ENCODE measurements around the gene IRF5.

The IRF5 gene

GRCh38 chr7:128921866-128922440, 15.8 kb upstream of the IRF5 start:
- no peak for DNase-seq

- DNase-seq, result no peak
Observed at GRCh38 chr7:128922496-128923410, 15.0 kb upstream of the IRF5 start.

DNA sequence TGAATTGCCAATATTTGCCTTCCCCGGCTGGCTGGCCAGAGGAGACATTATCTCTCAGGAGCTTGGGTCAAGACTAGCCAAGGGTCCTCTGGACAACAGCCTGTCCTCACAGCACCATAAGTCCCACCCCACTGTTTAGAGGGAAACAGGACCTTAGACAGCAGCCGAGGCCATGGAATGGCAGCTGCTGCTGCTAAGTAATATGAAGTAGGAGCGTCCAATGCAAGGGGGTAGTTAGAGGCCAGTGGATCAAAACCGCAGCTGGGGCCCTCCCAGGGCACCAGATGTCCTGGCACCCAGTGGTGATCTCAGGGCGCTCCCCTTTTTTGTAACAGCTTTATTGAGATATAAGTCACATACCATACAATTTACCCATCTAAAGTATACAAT, 14.3 kb upstream of the IRF5 start:
- DNase-seq, result no peak

DNA sequence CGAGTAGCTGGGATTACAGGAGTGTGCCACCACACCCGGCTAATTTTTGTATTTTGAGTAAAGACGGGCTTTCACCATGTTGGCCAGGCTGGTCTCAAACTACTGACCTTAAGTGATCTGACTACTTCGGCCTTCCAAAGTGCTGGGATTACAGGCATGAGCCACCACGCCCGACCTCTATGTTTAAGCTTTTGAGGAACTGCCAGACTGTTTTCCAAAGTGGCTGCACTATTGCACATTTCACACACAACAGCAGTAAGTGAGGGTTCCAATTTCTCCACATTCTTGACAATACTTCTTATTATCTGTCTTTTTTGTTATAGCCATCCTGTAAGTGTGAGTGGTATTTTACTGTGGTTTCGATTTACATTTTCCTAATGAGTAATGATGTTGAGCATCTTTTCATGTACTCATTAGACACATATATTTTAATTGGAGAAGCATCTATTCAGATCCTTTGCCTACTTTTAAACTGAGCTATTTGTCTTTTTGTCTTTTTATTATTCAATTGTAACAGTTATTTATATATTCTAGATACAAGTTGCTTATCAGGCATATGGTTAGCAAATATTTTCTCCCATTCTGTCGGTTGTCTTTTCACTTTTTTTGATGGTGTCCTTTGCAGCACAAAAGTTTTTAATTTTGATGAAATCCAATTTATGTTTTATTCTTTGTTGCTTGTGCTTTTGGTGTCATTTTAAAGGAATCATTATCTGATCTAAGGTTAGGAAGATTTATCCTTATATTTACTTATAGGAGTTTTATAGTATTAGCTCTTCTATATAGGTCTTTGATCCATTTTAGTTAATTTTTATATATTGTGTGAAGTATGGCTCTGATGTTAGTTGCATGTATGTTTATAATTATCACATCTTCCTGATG, 12.8 kb upstream of the IRF5 start:
- no peak for DNase-seq

DNA sequence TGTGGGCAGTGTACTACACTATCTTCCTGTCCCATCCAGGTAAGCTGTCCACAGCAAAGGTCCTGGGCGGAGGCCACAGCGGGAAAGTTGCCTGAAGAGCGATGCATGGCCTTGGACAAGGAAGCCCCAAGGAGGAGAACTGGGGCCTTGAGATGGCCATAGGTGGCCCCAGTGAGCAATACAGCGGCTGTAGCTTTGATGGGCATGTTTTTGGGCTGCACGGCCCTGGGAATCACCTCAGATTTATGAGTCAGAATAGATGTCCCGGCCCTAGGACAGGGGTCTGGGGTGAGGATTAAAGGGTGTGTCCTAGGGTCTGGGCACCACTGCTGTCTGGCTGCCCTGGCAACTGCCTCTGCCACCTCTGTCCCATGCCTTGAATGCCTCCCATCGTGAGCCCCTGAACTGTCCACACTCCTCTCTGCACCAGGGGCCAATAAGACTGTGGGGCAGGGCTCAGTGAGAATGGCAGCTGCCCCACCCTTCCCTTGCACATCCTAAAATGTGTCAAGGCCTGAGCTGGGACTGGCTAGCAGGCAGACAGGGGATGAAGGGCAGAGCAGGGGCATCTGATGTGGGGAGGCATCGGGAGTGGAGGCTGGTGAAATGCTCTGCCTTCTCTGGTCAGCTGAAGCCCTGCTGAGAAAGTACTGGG, 9.4 kb upstream of the IRF5 start:
- no peak for DNase-seq

GRCh38 chr7:128928882-128929788, 8.6 kb upstream of the IRF5 start:
- DNase-seq, result no peak

GRCh38 chr7:128931190-128931798, 6.4 kb upstream of the IRF5 start:
- no peak for DNase-seq

DNA sequence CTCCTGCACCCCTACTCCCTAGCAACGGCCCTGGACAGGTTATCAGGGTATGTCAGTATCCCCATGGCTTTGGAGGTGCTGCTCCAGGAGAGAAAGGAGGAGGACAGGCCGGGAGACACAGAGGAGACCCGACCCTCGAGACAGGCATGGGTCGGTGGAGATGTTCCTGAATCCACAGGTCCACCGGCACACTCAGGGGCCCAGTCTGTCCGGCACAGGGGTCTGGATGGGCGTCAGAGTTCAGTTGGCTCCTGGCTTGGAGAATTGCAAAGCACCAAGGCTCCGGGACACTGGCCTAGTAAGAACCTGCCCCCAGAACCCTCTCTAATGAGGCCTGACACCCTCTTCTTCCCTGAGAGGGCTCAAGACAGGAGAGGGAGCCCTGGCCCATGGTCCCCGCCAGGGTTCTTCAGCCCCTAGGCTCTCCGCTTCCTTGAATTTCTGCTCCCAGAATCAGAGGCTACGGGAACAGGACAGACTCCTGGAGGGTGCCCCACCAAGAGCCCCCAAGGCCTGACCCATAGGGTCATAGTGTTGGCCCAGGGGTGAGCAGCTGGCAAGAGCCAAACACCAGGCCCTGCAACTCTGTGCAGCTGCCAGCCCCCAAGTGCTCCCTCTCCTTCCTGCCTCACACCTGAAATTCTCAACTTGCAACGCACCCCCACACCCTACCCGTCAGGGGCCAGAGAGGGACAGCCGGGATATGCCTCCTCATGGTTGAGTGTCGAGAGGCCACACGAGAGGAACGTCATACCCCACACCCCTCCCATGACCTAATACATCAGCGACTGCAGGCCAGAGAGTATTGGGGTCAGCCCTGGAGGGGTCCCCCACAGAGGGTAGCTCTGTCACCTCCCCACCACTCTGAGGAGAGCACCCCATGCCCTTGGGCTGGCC, 5.5 kb upstream of the IRF5 start:
- DNase-seq, result no peak

- DNase-seq, result no peak
Observed at GRCh38 chr7:128932862-128933179, 4.9 kb upstream of the IRF5 start.

GRCh38 chr7:128933180-128933891, 4.4 kb upstream of the IRF5 start:
- DNase-seq, result no peak

DNA sequence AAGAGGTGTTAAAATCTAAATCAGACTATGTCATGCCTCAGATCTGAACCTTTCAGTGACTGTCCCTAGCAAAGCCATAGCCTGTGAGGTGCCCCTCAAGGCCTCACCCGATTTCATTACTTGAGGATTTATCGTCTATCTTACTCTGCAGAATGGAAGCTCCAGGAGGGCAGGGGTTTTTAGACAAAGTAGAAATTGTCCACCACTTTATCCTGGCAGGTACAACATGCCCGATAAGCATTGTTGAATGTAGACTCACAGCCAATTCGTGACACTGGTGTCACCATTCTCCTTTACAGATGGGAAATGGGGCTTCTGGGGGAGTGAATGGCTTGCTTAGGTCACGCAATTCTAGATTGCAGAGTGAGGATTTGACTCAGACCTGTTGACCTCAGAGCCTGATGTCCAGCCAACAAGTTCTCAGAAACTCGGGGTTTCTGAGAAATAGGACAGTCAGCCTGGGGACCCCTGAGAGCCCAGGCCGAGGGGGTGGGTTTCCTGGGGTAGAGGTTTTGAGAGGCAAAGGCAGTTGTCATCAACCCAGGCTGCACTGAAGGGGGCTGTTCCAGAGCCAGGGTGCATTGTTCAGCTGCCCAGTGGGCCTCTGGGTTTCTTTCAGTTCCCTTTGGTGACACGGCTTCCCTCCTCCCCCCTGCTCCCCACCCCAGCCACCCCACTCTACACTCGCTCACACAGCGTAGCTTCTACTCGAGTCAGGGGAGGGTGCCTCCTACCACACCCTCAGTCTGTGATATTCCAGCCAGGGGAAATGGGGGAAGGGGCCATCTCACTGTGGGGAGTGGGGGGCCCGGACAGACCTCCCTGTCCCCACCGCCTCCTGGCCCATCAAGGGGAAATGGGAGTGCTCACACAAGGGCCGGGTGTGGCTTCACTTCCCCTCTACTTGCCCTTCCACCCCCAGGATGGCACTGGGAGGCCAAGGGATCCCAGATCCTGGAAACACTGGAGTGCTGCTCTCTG, 3.1 kb upstream of the IRF5 start:
- no peak for DNase-seq

- DNase-seq, result no peak
Observed at GRCh38 chr7:128935342-128935730, 2.4 kb upstream of the IRF5 start.

DNA sequence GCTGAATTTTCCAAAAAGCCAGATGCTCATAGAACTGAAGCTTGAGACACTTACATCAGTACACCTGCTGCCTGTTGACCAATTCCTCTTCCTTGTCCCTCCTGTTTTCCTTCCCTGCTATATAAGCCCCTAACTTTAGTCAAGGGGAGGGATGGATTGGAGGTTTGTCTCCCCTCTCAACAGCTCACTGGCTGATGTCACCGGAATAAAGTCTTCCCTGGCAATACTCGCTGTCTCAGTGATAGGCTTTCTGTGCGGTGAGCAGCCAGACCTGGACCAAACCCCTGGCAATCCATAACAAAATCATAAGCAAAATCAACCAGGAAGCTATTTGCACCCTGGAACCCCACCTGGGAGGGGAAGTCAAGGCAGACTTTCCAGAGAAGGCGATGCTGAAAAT, 929 bp upstream of the IRF5 start:
- no peak for DNase-seq

DNA sequence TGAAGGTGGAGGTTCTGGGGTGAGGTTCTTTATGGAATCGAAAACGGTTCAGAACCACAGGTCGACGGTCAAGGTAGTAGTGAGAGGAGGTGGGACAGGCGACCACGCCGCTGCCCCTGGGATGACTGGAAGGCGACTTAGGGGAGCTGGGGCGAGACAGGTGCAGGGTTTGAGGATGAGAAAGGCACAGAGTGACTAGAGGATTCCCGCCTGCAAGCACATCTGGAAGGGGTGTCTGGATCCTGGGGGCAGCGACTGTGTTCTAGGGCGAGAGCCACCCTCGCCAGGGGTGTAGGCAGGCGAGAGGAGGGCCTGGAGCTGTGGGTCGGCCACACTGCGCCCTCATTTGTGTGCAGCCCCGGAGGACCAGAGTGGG, 468 bp upstream of the IRF5 start:
- DNase-seq, result no peak

GRCh38 chr7:128938544-128939074, 882 bp downstream of the IRF5 start:
- no peak for DNase-seq

DNA sequence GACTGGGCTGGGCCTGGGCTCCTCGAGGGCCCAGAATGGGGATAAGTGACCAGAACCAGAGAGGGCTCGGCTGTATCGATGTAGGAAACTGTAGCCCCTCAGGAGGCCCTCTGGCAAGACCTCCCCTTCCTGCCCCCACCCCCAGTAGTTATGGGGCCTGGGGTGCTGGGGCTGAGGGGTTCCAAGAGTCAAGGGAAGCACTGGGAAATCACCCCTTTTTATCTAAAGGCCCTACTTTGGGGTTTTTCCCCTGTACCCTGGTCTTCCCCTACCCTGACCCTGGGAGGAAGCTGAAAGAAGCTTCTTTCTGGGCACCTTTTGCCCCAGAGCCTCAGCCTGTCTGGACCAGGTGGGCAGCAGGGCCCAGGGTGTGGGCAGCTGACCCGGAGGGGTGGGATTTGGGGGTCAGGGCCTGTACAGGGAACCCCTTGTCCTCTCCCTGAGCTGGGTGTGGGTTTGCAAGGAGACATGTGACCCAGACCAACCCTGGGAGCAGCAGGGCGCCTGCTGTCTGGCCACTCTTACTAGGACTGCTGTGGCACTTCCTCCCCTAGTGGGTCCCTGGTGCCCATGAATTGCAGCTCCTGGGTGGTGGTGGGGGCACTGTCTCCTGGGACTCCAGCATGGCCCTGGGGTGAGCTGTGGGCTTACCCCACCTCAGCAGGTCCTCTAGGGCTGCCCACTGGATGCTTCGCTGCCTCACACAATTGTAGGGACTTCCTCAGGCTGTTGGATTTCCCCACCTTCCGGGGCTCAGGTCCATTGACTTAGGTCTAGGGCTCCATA, 1.5 kb downstream of the IRF5 start:
- DNase-seq, result no peak

- DNase-seq, result no peak
Observed at GRCh38 chr7:128939861-128940410, 2.2 kb downstream of the IRF5 start.

All from NCI-H226 (cell line).